Measurements from ENCODE around the gene LSR.
"Not testable (repeated sequence)": the region's sequence is repeated elsewhere in the genome, so short reads cannot be mapped to it uniquely, and the experiment has no call there.

The LSR gene

GRCh38 chr19:35267353-35267817 is 18.6 kb downstream of the LSR start:
- DNase-seq (ENCODE audit: low spot score), result no peak

- DNase-seq (ENCODE audit: low spot score), result peak; percentile 99
Measured at GRCh38 chr19:35267818-35268535, 19.2 kb downstream of the LSR start.

- DNase-seq (ENCODE audit: low spot score), result peak; percentile 86
Measured at GRCh38 chr19:35268536-35269437, 20.0 kb downstream of the LSR start, which contains the start of gene USF2. TSS of gene USF2 (plus strand) at chr19:35268962. CDS start at chr19:35269102, 140 bp downstream.

GRCh38 chr19:35269438-35270117 is 20.8 kb downstream of the LSR start:
- peak; percentile 88 for DNase-seq (ENCODE audit: low spot score)

GRCh38 chr19:35270381-35270811 is 21.6 kb downstream of the LSR start:
- no peak for DNase-seq (ENCODE audit: low spot score)

- DNase-seq (ENCODE audit: low spot score), result no peak
Measured at GRCh38 chr19:35271546-35271945, 22.7 kb downstream of the LSR start.

- DNase-seq (ENCODE audit: low spot score), result no peak
Measured at GRCh38 chr19:35272122-35272719, 23.4 kb downstream of the LSR start.

GRCh38 chr19:35272954-35273649 is 24.3 kb downstream of the LSR start:
- DNase-seq (ENCODE audit: low spot score), result no peak

- DNase-seq (ENCODE audit: low spot score), result no peak
Measured at GRCh38 chr19:35273686-35274259, 25.0 kb downstream of the LSR start.

GRCh38 chr19:35274323-35274722 is 25.5 kb downstream of the LSR start:
- no peak for DNase-seq (ENCODE audit: low spot score)

GRCh38 chr19:35276706-35277281 is 28.0 kb downstream of the LSR start:
- no peak for DNase-seq (ENCODE audit: low spot score)

- DNase-seq (ENCODE audit: low spot score), result no peak
Measured at GRCh38 chr19:35278578-35279284, 29.9 kb downstream of the LSR start.

GRCh38 chr19:35279374-35279773 is 30.6 kb downstream of the LSR start:
- no peak for DNase-seq (ENCODE audit: low spot score)

- no peak for DNase-seq (ENCODE audit: low spot score)
Measured at GRCh38 chr19:35279985-35280821, 31.4 kb downstream of the LSR start.

- no peak for DNase-seq (ENCODE audit: low spot score)
Measured at GRCh38 chr19:35281303-35281702, 32.5 kb downstream of the LSR start.

- DNase-seq (ENCODE audit: low spot score), result no peak
Measured at GRCh38 chr19:35284153-35285094, 35.6 kb downstream of the LSR start.

- no peak for DNase-seq (ENCODE audit: low spot score)
Measured at GRCh38 chr19:35285095-35285449, 36.3 kb downstream of the LSR start.

- not testable (repeated sequence) for DNase-seq (ENCODE audit: low spot score)
Measured at GRCh38 chr19:35285465-35285864, 36.7 kb downstream of the LSR start.

Data from HuH-7.5 (cell line).